RPMI8226 (cell line): ENCODE results near the gene IFI27L2.
"Not testable (repeated sequence)": the region's sequence is repeated elsewhere in the genome, so short reads cannot be mapped to it uniquely, and the experiment has no call there.

Experiments used
- DNase-seq: peaks from one replicate; pipeline ENCODE4 v3.0.0-alpha.2; 2015

Gene IFI27L2

GRCh38 chr14:94129111-94129757 is at the start of gene IFI27L2:
IFI27L2 (minus strand) TSS chr14:94129604; CDS start chr14:94129564, 40 bp downstream.
- peak; percentile 70 for DNase-seq

GRCh38 chr14:94177806-94178205 is 48.4 kb upstream of the IFI27L2 start:
- no peak for DNase-seq

GRCh38 chr14:94176808-94177207 is 47.4 kb upstream of the IFI27L2 start:
- DNase-seq = no peak

GRCh38 chr14:94175747-94176146 is 46.3 kb upstream of the IFI27L2 start:
- no peak for DNase-seq

GRCh38 chr14:94175011-94175745 is 45.8 kb upstream of the IFI27L2 start:
- DNase-seq = no peak

- no peak for DNase-seq
These were observed 45.2 kb upstream of the IFI27L2 start for GRCh38 chr14:94174604-94175010.

GRCh38 chr14:94173885-94174603 is 44.6 kb upstream of the IFI27L2 start, which contains the start of gene PPP4R4:
PPP4R4 (plus strand) TSS chr14:94174322; CDS start chr14:94174466, 144 bp downstream.
- DNase-seq = peak; percentile 77

GRCh38 chr14:94173471-94173884 is 44.1 kb upstream of the IFI27L2 start:
- DNase-seq = no peak

- DNase-seq = no peak
These were observed 43.1 kb upstream of the IFI27L2 start for GRCh38 chr14:94172545-94172944.

GRCh38 chr14:94171208-94171607 is 41.8 kb upstream of the IFI27L2 start:
- no peak for DNase-seq

GRCh38 chr14:94170136-94170535 is 40.7 kb upstream of the IFI27L2 start:
- no peak for DNase-seq

GRCh38 chr14:94165744-94166143 is 36.3 kb upstream of the IFI27L2 start:
- DNase-seq = no peak

- no peak for DNase-seq
These were observed 35.5 kb upstream of the IFI27L2 start for GRCh38 chr14:94164685-94165431.

- DNase-seq = no peak
These were observed 34.4 kb upstream of the IFI27L2 start for GRCh38 chr14:94163796-94164195.

- DNase-seq = no peak
These were observed 33.1 kb upstream of the IFI27L2 start for GRCh38 chr14:94162466-94162865.

- DNase-seq = peak; percentile 50
These were observed 32.6 kb upstream of the IFI27L2 start for GRCh38 chr14:94161981-94162380.

- no peak for DNase-seq
These were observed 31.7 kb upstream of the IFI27L2 start for GRCh38 chr14:94161058-94161457.

- DNase-seq = no peak
These were observed 29.0 kb upstream of the IFI27L2 start for GRCh38 chr14:94158239-94158883.

- no peak for DNase-seq
These were observed 27.8 kb upstream of the IFI27L2 start for GRCh38 chr14:94157197-94157596.

GRCh38 chr14:94156143-94156542 is 26.7 kb upstream of the IFI27L2 start:
- not testable (repeated sequence) for DNase-seq

GRCh38 chr14:94153750-94154342 is 24.4 kb upstream of the IFI27L2 start:
- DNase-seq = no peak

- DNase-seq = no peak
These were observed 23.3 kb upstream of the IFI27L2 start for GRCh38 chr14:94152676-94153075.
